H1 (cell line): ENCODE results near the gene CENPF.

Experiments used
- CHD2 ChIP-seq: IDR thresholded peaks from 2 replicates; pipeline ENCODE4 v1.6.1; 2012; ENCODE audit warnings: low read length, improper control_type of control experiment
- CTCF ChIP-seq, 3 experiments: IDR thresholded peaks; 1 replicate in 2 of 3; 2 replicates in 1 of 3; pipeline versions ENCODE4 v1.5.1 to v1.6.1; 2011; ENCODE audit warnings: low read length in 3 of 3, mild to moderate bottlenecking in 3 of 3, inconsistent platforms in 2 of 3, low read depth in 1 of 3, moderate library complexity in 1 of 3; ENCODE audit not compliant: insufficient read depth in 1 of 3; ENCODE audit errors: control extremely low read depth in 1 of 3
- EP300 ChIP-seq, 2 experiments: IDR thresholded peaks; 1 replicate in 1 of 2; 2 replicates in 1 of 2; pipeline ENCODE4 v1.6.1; 2011 to 2012; ENCODE audit warnings: low read depth in 2 of 2, low read length in 2 of 2, mild to moderate bottlenecking in 2 of 2, borderline replicate concordance in 1 of 2, inconsistent platforms in 1 of 2, moderate library complexity in 1 of 2
- POLR2A ChIP-seq, 2 experiments: IDR thresholded peaks; 1 replicate in 1 of 2; 2 replicates in 1 of 2; pipeline ENCODE4 v1.6.1; 2011; ENCODE audit warnings: low read depth in 2 of 2, low read length in 2 of 2, mild to moderate bottlenecking in 2 of 2; ENCODE audit errors: control extremely low read depth in 1 of 2
- RBBP5 ChIP-seq: IDR thresholded peaks from 2 replicates; pipeline ENCODE4 v1.7.1; 2012; ENCODE audit warnings: low read depth, mild to moderate bottlenecking, inconsistent platforms, low read length, moderate library complexity, borderline replicate concordance
- RNF2 ChIP-seq: fragments of 200-900, 300-1000 bp; sonication (generic); IDR thresholded peaks from 2 replicates; pipeline ENCODE4 v1.7.1; 2016; ENCODE audit warnings: borderline replicate concordance, low read depth, mild to moderate bottlenecking, antibody characterized with exemption, low read length; ENCODE audit not compliant: poor library complexity, severe bottlenecking; ENCODE audit errors: missing control alignments
- YY1 ChIP-seq: IDR thresholded peaks from 2 replicates; pipeline ENCODE4 v1.6.1; 2011; ENCODE audit warnings: low read depth, mild to moderate bottlenecking, low read length
- TF ChIP-seq, protein P1 (sequence below): IDR thresholded peaks from 2 replicates; pipeline ENCODE4 v1.6.1; 2011; ENCODE audit warnings: low read length, improper control_type of control experiment

- peak; percentile 51; the same call in 1 of the 2 replicates for TF ChIP-seq RBBP5
- TF ChIP-seq CTCF (IDR thresholded peaks at IDR 0.05; ENCODE audit: control extremely low read depth in 1 of 3, insufficient read depth in 1 of 3, low read depth in 1 of 3, low read length in 3 of 3): peak in 1 of 3 experiments; percentile 2; a peak in 1 of 4 replicates
- TF ChIP-seq YY1: no peak
- no peak for TF ChIP-seq EP300 (IDR thresholded peaks at IDR 0.05; ENCODE audit: borderline replicate concordance in 1 of 2, low read depth in 2 of 2, low read length in 2 of 2)
- TF ChIP-seq CHD2: peak; percentile 61; the same call in 1 of the 2 replicates
- TF ChIP-seq, protein P1, sequence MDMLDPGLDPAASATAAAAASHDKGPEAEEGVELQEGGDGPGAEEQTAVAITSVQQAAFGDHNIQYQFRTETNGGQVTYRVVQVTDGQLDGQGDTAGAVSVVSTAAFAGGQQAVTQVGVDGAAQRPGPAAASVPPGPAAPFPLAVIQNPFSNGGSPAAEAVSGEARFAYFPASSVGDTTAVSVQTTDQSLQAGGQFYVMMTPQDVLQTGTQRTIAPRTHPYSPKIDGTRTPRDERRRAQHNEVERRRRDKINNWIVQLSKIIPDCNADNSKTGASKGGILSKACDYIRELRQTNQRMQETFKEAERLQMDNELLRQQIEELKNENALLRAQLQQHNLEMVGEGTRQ: peak; percentile 77; the same call in 1 of the 2 replicates
- no peak for TF ChIP-seq RNF2
- peak; percentile 73 to 90 for TF ChIP-seq POLR2A (IDR thresholded peaks at IDR 0.05; ENCODE audit: control extremely low read depth in 1 of 2, low read depth in 2 of 2, low read length in 2 of 2)
Measured at GRCh38 chr1:214602764-214603657, at the start of gene CENPF.
